ENCODE data around the gene LRP1B. TPM values are rescaled to one million over a fixed set of nuclear protein-coding genes. Genes with fewer than 3 reads are reported as not detected.

The LRP1B gene
- total and polyA plus RNA-seq, 2 of the 8 experiments (the other 6 are each of a cell fraction or from before 2014, with no cell fraction given) = 0.03 TPM; not detected in 1

DNA sequence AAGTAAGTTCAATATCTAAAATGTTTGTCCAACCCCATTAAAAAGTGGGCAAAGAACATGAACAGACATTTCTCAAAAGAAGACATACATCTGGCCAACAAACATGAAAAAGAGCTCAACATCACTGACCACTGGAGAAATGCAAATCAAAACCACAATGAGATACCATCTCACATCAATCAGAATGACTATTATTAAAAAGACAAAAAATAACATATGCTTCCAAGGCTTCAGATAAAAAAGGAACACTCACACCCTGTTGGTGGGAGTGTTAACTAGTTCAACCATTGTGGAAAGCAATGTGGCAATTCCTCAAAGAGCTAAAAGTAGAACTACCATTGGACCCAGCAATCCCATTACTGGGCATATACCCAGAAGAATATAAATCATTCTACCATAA lies 931.1 kb downstream of the LRP1B start:
- Histone ChIP-seq H4K91ac (replicated peaks; ENCODE audit: insufficient read length, low read length) (no peak overlapping the region), H3K79me1 (ENCODE audit: low read depth, low read length) (no peaks in the 10 kb centered on the region), H3K23ac (ENCODE audit: insufficient read length) (no peak overlapping the region), H3K79me2 (ENCODE audit: control insufficient read depth in 1 of 2, insufficient read depth in 2 of 2, low read length in 2 of 2) (no peaks in the 10 kb centered on the region), H3K4me2 (ENCODE audit: insufficient read depth in 1 of 2, low read depth in 2 of 2, low read length in 2 of 2) (no peak overlapping the region), H4K8ac (ENCODE audit: extremely low read depth, insufficient read depth, low read length) (no peak overlapping the region), H2BK20ac (ENCODE audit: low read length) (no peak overlapping the region), H2BK120ac (replicated peaks; ENCODE audit: low read depth, low read length) (no peak overlapping the region), H3K9ac (replicated peaks in 1 of 4; ENCODE audit: extremely low read depth in 1 of 4, low read depth in 3 of 4, low read length in 3 of 4) (no peak overlapping the region), H2AK5ac (ENCODE audit: low read depth, low read length) (no peak overlapping the region), H4K5ac (ENCODE audit: insufficient read length, low read depth, low read length) (no peak overlapping the region), H3K36me3 (ENCODE audit: control insufficient read depth in 2 of 4, insufficient read depth in 4 of 4, low read length in 3 of 4) (no peaks in the 10 kb centered on the region), H2AFZ (ENCODE audit: low read length) (no peak overlapping the region), H3K56ac (replicated peaks; ENCODE audit: insufficient read length, low read depth, low read length) (no peak overlapping the region), H4K20me1 (replicated peaks in 1 of 2; ENCODE audit: control insufficient read depth in 1 of 2, insufficient read depth in 2 of 2, low read length in 2 of 2) (peaks cover 0 to 1% of the 10 kb centered on the region in 2 experiments), H3K4ac (replicated peaks; ENCODE audit: insufficient read length, low read depth, low read length) (no peak overlapping the region), H3K27ac (ENCODE audit: low read depth, low read length) (no peak overlapping the region), H2BK5ac (ENCODE audit: low read depth, low read length) (no peak overlapping the region), H3K9me3 (ENCODE audit: insufficient read depth in 2 of 2, low read depth in 1 of 2, low read length in 1 of 2) (no peaks in the 10 kb centered on the region), H3K18ac (ENCODE audit: extremely low read depth, low read length) (no peak overlapping the region), H2BK15ac (ENCODE audit: low read length) (no peak overlapping the region), H3K14ac (ENCODE audit: insufficient read length) (no peak overlapping the region), H3K23me2 (ENCODE audit: low read depth, low read length) (no peaks in the 10 kb centered on the region), H3K27me3 (replicated peaks in 1 of 4; ENCODE audit: control insufficient read depth in 3 of 4, extremely low read depth in 1 of 4, insufficient read depth in 3 of 4, low read length in 3 of 4) (no peaks in the 10 kb centered on the region), H3K4me1 (replicated peaks in 1 of 4; ENCODE audit: control insufficient read depth in 3 of 4, insufficient read depth in 4 of 4, low read length in 3 of 4) (no peaks in the 10 kb centered on the region), H2BK12ac (ENCODE audit: low read depth, low read length) (no peak overlapping the region), H3K4me3 (ENCODE audit: extremely low read depth in 1 of 4, insufficient read depth in 2 of 4, low read depth in 3 of 4, low read length in 4 of 4) (no peak overlapping the region)
- FAIRE-seq (no peak), DNase-seq (ENCODE audit: low read depth in 1 of 2, low spot score in 2 of 2) (no peak)
- ChIA-PET POLR2A (ENCODE audit: partially characterized antibody) (no interaction called here), CTCF (ENCODE audit: partially characterized antibody) (interaction anchor here (1.0 kb wide), 1 partner anchor 915 kb away, joined by 3 read pairs; no protein-coding TSS in a partner anchor)
- TF ChIP-seq RBBP5 (IDR thresholded peaks at IDR 0.05; ENCODE audit: borderline replicate concordance, low read depth, low read length) (no peak), TAF7 (optimal IDR thresholded peaks at IDR 0.05; ENCODE audit: borderline replicate concordance, low read depth, low read length) (no peak), SUZ12 (IDR thresholded peaks at IDR 0.05; ENCODE audit: low read length) (no peak)
- TF ChIP-seq, protein P1, sequence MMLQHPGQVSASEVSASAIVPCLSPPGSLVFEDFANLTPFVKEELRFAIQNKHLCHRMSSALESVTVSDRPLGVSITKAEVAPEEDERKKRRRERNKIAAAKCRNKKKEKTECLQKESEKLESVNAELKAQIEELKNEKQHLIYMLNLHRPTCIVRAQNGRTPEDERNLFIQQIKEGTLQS (IDR thresholded peaks at IDR 0.05; ENCODE audit: insufficient read depth, low read depth, low read length) = no peak

Measured in H1 (cell line).